HG02763 (cell line): ENCODE results near the gene SIRT2.
"Not testable (repeated sequence)": the region's sequence is repeated elsewhere in the genome, so short reads cannot be mapped to it uniquely, and the experiment has no call there.

Experiments used
- ATAC-seq: cut with Tn5 transposase; IDR thresholded peaks from one replicate; pipeline ENCODE4 v1.9.1; 2021; ENCODE audit warnings: mild to moderate bottlenecking, moderate library complexity; ENCODE audit not compliant: unreplicated experiment

The SIRT2 gene

DNA sequence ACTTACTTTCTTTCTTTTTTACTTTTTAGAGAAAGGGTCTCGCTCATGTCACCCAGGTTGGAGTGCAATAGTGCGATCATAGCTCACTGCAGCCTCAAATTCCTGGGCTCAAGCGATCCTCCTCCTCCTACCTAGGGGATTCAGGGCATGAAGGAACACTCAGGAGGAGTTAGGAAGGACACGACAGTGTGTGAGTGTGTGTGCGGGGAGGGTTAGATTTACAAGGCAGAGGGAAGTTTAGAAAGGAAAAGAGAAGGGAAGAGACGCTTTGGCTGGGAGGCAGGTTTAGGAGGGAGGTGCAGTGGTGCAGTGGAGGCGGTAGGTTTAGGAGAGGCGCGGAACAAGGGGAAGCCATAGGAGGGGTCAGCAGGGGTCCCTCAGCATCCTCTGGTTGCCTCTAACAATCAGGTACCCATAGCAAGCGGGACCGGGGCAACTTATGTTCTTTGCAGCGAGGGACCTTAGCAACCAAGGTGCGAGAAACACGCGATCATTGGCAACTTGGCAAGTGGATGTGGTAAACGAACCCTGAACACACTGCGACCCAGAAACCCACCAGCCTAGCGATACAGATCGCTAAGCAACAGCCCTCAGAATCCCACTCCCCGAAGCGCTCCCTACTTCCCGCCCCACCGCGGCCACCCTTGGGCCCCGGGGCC is 501 bp downstream of the SIRT2 start:
- no peak for ATAC-seq

GRCh38 chr19:38894968-38895367 is 4.5 kb downstream of the SIRT2 start:
- ATAC-seq: no peak

- ATAC-seq: no peak
These were observed 6.1 kb downstream of the SIRT2 start for GRCh38 chr19:38893341-38893771.

- ATAC-seq: no peak
These were observed 6.6 kb downstream of the SIRT2 start for GRCh38 chr19:38892841-38893240.

GRCh38 chr19:38891771-38892170 is 7.6 kb downstream of the SIRT2 start:
- no peak for ATAC-seq

DNA sequence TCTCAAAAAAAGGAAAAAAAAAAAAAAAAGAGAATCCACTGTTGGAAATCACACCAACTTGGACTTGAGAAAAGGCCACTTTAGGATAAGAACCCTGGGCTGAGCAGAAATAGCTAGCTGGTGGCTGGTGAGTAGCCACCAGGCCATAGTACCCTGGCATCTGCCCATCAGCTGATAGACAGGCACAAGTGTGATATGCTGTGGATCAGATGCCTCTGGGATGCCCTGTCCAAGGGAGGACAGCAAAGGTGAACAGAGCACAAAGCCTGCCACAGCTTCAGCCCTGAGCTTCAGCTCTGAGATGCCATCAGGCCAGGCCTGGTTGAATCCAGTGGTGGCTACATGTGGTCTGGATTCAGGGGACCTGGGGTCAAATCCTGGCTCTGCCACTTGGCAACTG is 8.7 kb downstream of the SIRT2 start:
- ATAC-seq: no peak

DNA sequence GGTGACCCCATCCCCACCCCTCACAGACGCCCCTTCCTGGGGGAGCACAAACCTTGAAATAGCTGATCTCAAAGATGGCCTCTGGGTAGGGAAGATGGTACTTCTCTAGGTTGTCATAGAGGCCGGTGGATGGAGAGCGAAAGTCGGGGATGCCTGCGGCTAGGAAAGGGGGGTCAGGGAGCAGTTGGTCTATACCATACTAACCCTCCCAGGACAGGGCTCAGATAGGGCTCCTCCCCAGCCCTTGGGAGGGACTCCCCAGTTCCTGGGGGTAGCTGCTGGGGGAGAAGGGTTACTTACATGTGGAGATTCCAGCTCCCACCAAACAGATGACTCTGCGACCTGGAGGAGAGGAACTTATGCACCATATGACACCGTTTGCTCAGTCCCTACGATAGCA is 9.6 kb downstream of the SIRT2 start:
- ATAC-seq: no peak

- ATAC-seq: no peak
These were observed 10.5 kb downstream of the SIRT2 start for GRCh38 chr19:38888876-38889275.

DNA sequence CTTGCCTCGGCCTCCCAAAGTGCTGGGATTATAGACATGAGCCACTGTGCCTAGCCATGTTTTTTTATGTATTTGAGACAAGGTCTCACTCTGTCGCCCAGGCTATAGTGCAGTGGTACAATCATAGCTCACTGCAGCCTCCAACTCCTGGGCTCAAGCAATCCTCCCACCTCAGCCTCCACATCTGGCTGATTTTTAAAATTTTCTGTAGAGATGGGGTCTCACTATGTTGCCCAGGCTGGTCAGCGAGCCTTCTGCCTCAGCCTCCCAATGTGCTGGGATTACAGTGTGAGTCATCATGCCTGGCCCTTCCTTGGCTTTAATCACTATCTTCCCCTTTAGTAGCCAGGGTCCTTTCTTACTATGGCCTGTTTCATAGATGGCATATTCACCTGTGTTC is 14.7 kb downstream of the SIRT2 start:
- ATAC-seq: not testable (repeated sequence)

GRCh38 chr19:38883286-38883685 is 16.1 kb downstream of the SIRT2 start:
- ATAC-seq: no peak

GRCh38 chr19:38880882-38881609 is 18.4 kb downstream of the SIRT2 start:
- no peak for ATAC-seq

GRCh38 chr19:38880076-38880881 is 19.1 kb downstream of the SIRT2 start:
- no peak for ATAC-seq

- no peak for ATAC-seq
These were observed 20.0 kb downstream of the SIRT2 start for GRCh38 chr19:38879400-38879751.

GRCh38 chr19:38878575-38879399 is 20.6 kb downstream of the SIRT2 start:
- no peak for ATAC-seq

- ATAC-seq: peak; percentile 57
These were observed 21.4 kb downstream of the SIRT2 start, which contains the start of gene RINL for GRCh38 chr19:38877781-38878574. TSS of gene RINL (minus strand) at chr19:38878275. CDS start at chr19:38876742, 1,533 bp downstream.

- ATAC-seq: no peak
These were observed 23.6 kb downstream of the SIRT2 start for GRCh38 chr19:38875656-38876395.

GRCh38 chr19:38873400-38873799 is 26.0 kb downstream of the SIRT2 start:
- not testable (repeated sequence) for ATAC-seq

GRCh38 chr19:38870612-38871011 is 28.8 kb downstream of the SIRT2 start:
- ATAC-seq: no peak
